ENCODE data around the gene RHBDF2.

Gene RHBDF2

DNA sequence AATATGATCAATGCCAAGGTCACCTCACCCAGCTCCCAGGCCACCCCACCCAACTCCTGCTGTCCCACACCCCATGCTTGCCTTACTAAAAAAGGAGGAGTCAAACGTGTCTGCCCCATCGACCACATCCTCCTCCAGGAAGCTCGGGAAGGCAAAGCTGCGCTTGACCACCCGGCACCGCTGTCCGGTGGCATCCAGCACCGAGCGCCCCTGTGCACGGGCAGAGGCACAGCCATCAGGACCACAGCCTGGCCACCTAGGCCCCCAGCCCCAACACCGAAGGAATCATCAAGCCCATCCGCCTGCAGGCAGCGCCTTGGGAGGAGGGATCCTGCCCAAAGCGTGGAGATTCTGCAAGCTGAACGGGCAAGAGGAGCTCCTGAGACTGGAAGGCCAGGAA lies 23.6 kb downstream of the RHBDF2 start:
- DNase-seq = no peak

DNA sequence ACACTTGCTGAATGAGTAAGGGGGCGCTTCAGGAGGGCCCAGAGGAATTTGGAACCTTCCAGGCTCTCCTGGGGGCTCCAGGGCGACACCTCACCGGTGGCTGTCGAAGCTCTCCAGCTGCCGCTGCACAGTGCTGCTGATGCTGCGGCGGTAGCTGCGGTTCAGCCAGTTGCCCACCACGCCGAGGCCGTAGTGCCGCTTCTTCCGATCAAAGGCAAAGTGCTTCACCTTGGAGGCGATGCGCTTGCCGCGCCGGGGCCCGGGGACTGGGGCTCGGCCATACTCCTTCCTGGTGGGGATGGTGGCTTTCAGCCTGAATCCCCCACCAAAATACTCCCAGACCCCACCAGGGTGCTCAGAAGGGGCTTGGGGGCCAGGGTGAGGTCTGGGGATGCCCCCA lies 24.5 kb downstream of the RHBDF2 start:
- DNase-seq = no peak

DNA sequence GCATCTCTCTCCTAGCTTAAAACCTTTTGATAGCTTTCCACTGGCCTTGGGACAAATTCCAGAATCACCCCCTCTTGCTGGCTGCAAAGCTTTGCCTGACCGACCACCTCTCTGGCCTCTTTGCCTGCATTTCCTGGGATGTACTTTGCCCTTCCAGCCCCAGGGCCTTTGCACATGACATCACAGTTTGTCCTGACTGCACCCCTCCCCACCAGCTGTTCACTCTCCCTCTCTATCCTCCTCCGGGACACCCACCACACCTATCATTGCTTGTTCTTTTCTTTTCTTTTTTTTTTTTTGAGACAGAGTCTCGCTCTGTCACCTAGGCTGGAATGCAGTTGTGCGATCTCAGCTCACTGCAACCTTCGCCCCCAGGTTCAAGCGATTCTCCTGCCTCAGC lies 25.9 kb downstream of the RHBDF2 start:
- no peak for DNase-seq

DNA sequence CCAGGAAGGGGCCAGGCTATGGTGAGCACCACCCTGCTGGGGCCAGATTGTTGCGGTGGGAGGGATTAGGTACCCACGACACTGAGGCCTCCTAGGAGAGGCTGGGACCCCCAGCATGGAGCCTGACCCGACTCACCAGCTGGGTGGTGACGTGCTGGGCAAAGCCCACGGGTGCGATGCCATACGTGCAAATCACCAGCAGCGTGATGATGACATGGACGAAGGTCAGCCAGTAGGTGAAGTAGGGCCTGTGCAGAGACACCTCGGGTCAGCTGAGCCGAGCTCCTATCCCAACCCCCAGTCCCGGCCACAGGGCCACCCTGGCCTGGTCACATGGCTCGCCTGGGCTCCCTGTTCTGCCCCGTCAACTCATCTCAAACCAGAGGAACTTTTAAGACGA lies 26.3 kb downstream of the RHBDF2 start:
- DNase-seq = no peak

DNA sequence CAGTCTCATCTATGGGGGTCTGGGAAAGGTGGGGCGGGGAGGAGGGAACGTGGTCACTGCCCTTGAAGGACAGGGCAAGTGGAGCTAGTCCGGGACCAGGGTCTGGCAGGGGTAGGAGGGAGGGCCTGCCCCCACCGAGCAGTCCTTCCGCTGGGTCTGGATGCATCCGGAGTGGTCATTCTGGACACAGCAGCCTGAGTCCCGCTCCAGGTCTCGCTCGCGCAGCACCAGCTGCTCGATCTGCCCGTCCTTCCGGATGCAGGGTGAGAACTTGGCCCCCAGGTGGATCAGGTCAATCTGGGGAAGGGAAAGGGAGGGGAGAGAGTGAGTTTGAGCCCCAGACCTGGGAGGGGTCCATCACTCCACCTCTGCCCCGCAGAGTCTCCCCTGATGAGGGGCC lies 27.0 kb downstream of the RHBDF2 start:
- no peak for DNase-seq

DNA sequence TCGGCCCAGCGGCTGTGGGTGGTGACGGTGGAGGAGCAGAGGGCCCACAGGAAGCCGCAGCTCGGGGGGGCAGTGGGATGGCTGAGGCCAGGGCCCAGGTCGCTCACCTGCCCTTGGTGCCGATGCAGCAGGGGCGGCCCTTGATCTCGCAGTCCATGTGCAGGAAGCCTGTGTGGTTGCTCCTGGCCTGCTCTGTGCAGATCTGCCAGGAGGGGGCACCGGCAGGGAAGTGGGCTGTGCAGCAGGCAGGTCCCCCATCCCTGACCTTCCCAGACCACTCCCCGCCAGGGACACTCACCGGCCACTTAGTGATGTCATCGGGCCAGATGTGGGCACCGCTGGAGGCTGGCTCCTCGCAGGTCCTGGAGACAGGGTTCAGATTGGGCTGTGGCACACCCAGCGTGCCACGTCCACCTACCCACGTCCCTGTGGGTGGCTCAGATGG lies 27.7 kb downstream of the RHBDF2 start:
- DNase-seq = no peak

DNA sequence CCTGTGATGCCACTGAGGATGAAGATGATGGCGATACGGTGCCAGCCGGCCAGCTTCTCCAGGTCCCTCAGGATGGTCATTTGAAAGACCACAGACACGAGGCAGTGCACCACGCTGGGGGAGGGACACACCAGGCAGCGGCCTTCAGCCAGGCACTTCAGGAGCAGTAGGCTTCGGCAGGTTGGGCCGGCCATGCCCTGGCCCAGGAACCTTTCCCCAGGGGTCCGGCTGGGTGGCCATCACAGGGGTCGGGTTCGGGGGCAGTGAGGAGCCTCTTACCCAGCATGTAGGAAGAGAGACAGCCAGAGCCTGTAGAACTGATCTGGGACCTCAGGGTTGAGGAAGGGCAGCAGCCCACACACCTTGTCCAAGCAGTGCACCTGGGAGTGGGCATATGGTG lies 28.5 kb downstream of the RHBDF2 start:
- DNase-seq = no peak

DNA sequence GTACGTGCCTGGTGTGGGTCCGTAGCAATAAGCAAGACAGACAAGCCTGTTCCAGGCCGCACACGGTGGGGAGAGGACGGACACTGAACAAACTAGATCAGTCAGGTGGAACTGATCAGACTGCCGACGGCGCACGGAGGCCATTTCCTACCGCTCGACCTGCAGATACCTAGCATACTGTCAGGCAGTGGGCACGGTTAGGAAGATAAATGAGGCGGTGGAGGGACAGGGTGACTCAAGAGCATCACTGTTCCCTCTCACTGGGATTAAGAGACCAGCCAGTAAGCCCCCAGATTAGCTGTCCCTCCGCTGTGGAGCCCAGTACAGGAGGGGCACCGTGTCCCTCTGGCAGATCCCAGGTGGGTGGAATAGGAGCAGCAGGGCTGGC lies 29.0 kb downstream of the RHBDF2 start:
- DNase-seq = no peak

DNA sequence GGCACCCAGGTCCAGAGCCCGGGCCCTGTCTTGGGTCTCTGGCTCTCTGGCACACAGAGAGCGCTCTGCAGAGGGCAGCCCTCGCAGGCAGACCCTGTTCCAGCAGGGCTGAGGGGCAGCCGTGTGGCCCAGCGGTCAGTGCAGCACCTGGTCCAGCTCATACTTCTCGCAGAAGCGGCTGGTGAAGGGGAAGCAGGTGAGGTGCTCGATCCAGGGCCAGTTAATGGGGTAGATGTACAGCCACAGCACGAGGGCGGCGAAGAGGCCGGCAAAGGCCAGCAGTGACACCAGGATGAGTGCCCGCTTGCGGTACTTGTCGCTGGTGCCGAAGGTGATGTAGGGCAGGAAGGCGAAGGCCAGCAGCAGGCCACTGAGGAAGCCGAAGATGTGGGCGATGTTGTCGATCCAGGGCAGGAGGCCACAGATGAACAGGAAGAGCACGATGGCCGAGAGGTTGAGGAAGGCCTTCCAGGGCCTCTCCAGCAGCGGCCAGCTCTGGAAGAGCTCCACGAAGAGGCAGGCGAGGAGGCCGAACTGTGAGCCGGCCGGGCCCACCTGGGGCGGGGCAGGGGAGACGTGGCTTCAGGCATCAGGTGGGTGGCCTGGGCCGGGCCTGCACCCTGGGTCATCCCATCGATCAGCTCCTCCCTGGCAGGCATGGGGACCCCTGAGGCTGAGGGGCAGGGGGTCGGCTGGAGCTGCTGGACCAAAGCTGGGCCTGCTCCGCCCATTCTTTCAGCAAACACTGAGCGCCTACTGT lies 29.5 kb downstream of the RHBDF2 start:
- no peak for DNase-seq

DNA sequence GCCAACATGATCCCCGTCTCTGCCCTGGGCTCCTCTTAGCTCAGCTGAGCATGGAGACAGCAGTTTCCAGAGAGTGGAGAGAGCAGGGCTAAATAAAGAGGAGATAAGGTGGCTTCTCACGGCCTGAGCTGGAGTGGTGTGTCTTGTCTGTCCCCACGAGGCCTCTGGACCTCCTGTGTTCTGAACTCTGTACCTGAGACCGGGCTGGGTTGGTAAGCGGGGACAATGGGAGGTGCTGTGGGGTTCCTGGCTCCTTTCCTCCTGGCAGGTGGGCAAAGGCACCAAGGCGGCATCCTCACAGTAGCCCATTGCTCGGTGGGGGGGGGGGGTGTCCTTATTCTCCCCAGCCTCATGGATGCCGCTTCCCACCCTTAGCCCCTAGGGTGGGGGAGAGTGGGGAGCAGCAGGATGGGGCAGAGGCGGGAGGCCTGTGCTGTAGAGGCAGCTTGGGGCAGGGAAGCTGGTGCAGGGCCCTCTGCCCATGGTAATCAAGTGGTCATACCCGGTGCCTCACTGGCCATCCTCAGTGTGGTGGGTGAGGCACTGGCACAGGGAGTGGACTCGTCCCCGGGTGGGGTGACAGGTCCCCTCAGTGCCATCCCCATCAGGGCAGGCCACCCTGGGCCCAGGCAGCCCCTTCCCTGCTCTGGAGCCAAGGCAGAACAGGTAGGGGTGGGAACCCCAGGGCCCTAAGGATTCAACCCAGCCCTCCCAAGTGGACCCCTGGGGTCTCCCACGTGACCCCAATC lies 31.1 kb downstream of the RHBDF2 start:
- no peak for DNase-seq

DNA sequence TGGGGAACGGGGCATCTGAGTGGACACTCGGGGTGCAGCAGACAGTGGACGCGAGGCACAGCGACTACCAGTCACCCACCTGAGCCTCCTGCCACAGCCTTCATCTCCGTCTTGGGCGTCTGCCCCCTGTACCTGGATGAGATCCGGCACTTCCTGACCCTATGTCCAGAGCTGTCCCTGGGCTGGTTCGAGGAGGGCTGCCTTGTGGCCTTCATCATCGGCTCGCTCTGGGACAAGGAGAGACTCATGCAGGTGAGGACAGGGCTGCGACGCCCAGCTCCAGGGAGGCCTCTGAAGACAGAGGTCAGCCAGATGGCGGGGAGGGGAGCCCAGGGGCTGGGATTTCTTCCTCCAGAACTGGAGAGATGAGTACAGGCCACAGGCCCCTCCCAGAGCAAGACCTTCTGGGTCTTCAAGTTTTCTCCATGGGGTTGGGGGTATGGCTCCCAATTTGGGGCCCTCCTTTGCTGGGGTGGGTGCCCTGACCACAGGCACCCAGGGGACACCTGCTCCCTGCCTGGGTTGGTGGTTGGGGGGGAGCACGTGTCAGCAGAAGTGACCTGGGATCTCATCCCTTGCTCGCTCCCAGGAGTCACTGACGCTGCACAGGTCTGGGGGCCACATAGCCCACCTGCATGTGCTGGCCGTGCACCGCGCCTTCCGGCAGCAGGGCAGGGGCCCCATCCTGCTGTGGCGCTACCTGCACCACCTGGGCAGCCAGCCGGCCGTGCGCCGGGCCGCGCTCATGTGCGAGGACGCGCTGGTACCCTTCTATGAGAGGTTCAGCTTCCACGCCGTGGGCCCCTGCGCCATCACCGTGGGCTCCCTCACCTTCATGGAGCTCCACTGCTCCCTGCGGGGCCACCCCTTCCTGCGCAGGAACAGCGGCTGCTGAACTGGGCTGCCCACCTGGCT lies 31.9 kb downstream of the RHBDF2 start:
- DNase-seq = no peak

DNA sequence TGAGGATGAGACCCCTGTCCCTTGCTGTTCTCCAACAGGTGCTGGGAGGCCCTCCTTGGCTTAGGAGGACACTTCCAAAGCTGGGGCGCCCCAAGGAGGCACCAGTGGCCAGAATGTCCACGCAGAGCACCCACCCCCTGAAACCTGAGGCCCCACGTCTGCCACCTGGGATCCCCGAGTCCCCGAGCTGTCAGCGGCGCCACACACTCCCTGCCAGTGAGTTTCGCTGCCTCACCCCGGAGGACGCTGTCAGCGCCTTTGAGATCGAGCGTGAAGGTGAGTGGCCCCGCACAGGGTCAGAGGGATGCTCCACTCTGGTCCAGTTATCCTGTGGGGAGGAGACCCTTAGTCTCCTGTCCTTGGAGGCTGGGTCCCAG lies 32.6 kb downstream of the RHBDF2 start:
- no peak for DNase-seq

DNA sequence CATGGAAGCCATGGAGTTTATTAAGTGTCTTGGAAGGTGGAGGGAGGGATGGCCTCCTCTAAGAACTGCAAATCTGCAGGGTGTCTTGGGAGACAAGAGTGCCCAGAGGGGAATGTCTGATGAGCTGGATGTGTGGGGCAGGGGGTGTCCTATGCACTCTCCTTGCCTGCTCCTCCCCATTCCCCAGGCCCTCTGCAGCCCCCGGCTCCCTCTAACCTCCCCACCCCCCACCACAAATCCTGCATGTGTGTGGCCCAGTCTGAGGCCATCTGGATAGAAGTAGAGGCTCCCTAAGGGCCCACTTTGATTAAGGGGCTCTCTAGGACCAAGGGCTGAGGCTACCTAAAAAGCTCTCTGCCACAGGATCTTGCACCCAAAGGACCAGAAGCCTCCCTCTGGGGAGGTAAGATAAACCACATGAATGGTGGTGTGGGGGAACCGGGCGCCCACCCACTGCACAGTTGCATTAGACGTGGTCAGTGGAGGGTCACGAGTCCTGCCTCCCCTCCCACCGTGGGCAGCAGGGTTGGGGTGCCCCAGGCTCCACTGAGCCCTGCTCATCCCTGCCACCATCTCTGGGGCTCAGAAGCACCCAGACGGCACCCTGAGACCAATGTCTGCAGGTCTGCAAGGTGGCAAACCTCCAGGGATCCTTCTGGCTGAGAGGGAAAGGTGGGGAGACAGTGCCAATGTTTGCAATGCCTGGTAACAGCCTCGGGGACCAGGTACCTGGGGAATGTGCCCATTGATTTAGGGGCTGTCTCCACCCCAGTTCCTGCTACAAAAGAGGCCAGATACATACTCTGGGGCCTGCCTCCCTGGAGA lies 33.2 kb downstream of the RHBDF2 start:
- no peak for DNase-seq

DNA sequence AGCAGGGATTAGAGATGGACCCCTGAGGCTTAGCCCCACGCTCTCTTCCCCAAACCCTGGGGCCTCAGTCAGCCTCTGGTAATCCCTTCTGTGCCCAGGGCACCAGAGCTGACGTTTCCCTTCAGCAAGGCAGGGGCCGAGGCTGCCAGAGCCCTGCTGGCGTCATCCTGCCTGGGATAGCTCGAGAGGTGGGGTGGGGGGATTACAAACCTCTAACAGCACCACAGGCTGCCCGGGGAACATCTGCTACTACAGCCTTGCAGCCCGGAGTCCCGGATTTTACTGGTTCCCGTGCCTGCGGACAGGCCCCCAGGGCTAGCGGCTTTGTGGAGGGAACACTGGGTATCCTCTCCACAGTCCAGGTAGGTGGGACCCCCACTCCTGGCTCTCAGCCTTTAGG lies 33.9 kb downstream of the RHBDF2 start, which contains the start of gene AANAT:
Gene AANAT, plus strand, starts transcription at position 238 of the 400 bp plus-strand sequence. CDS start 1,144 bp downstream, outside the sequence.
- DNase-seq = no peak

DNA sequence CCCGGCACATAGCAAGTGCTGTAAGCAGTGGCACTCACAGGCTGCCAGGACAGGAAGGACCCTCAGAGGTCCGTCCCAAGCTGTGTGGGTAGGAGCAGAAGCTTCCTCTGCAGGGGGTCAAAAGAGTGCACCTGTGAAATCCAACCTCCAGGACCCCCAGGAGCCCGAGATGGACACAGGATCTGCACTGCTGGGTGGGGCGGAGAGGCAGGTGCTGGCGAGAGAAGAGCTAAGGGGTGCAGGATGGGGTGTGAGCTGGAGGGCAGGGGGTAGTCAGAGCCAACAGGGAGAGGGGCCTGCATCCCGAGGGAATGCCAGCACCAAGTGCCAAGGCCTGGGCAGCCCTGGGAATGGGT lies 34.5 kb downstream of the RHBDF2 start:
- no peak for DNase-seq

DNA sequence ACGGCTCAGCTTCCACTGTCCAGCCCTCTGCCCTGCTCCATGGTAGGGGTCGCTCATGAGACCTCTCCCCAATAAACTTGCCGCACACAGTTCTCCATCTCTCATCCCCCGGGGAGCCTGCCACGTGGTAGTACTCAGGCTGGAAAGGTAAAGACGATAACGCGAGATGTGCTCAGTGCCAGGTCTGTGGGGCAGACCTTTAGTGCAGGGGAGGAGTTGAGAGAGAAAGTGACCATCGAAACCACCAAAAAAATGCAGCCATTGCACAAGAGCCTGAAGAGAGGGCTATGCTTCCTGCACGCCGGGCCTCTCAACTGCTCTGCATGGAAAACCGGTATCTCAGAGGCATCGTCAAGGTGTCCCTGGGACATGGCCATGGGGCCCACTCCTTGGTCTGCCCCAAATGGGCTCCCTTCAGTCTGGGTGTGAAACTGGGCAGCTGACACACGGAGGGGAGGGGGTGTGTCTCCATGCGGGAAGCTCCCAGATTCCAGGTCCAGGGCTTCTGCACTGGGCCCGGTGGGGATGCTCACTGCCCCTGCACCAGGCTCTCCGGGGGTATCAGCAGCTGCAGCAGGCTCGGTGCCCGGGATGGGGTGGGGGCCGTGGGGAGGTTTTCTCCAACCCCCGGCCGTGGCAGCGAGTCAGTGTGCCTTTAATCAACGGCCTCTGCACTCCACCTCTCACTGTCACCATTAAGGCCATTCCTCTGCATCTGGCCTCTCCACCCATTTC lies 38.5 kb downstream of the RHBDF2 start:
- DNase-seq = no peak

DNA sequence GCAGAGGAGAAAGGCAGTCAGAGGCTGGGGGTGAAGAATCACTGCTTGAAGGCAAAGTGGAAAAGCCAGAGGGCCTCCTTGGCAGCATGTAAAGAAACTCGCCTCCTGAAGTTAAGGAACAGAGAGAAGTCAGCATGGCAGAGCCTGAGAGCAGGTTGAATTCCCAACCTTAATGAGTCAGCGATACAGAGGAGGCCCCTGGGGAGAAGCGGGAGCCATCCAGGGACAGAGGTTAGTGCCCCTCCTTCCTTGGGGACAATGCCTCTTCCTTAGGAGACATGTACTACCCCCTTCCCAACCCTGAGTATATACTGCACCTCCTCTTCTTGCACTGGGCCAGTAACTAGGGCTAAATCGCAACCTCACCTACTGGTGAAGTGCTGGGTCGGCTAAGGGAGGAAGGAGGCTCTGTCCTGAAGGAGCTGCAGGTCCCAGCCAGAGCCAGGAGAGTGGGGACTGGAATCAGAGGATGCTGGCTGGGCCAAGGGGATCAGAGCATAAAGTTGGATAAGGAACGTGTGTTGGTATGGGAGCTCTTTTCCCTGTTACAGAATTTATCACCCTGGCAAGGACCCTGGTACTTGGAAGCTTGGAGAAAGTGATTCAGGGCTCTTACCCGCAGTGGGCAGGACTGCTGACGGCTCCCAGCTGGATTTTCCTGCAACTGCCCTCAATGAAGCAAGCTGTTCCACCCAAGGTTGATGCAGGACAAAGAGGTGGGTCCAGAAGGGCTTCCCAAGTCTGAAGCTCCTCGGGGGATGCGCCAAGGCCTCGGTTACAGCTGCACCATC lies 39.3 kb downstream of the RHBDF2 start:
- no peak for DNase-seq

DNA sequence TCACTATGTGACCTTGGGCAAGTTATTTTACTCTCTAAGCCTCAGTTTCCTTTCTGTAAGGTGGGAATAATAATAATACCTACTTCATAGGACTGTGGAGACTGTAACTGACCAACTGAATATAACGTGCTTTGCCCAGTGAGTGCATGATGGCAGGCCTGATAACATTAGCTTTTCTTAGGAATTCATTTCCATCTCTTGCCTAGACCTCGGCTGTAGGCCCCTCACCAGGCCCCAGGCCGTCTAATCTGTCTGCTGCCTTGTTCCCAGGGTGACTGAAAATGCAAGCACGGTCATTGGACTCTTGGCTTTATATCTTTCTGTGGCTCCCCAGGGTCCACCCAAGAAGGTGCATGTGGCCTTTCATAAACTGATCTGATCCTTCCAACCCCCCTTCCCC lies 41.5 kb downstream of the RHBDF2 start:
- no peak for DNase-seq

DNA sequence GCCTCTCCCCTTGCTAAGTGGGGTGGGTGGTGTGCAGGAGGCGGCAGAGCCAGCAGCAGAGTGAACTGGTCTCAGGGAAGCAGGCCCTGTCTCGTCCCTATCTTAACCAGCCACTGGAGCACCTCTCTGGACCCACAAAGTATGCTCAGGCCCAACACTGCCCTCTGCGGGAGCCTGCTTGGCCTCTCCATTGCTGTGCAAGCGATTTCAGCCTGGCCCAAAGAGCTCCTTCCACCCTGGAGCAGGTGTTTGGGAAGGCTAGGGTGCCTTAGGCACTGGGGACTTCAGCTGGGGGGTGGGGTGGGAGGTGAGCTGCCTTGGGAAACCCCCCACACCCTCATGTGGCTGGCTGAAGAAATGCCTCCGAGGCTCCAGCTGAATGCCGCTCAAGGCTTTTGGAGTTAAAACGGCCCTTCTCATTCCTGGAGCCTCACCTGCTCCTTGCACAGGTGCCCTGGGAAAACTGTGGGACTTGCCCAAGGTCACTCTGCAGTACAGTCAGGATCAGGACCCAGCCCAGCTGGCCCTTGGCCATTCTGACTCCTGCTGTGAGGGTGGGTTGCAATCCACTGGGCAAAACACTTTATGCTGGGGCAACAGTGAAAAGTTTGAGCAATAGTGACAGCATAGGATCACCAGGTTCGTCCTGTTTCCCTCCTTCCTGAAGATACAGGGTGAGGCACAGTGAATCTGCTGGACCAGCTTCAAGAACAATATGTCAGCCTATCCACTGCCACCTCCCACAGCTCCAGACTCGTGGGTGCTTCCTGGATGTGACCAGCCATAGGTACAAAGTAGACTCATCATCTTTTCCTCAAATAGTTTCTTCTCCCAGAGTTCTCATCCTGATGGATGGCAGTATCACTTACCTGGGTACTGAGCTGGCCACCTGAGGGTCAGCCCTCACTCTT lies 42.4 kb downstream of the RHBDF2 start:
- no peak for DNase-seq

DNA sequence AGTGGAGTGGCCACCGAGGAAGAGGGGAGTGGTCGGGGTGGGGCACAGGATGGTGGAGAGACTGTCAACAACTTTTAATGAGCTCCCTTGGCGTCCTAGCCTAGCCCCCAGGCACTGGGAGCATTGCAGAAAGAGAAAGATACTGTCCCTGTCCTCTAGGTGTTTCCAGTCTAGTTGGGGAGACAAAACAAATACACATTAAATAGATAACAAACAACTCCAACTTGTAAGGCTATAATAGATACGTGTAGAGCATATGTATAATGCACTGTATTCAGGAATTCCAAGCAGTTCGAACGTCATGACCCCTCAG lies 47.8 kb downstream of the RHBDF2 start:
- DNase-seq = no peak
